Measurements from ENCODE around the gene PDLIM7. TPM values are rescaled to one million over a fixed set of nuclear protein-coding genes. Genes with fewer than 3 reads are reported as not detected.

PDLIM7 gene
- total RNA-seq, 1 donor from 2014 or later: 6.5 TPM

DNA sequence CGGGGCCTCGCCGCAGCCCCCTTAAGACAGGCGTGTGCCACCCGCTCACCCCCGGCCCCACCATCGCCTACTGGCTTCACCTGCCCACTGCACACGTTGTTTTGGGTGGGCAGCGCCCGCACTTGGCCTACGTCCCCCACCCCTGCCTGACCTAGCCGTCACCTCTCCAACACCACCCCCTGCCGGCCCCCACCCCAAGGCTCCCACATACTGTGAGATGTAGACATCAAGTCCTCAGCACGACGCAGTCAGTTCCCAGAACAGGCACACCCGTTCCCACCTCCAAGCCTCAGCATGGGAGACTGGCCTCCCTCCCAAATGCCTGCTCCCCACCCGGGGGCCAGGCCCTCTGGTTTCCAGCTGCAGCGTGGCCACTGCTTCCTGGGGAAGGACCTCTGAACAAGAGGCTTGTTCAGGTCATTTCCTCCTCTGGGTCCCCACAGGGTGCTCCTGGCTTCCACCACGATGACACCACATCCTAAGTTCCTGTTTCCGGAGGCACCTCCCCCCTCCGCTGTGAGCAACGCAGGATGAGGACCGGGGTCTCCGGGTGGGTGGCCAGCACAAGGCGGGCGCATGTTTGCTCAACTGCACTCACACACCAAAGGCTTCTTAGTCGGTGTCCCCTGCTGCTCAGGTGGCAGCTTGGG lies 35.3 kb downstream of the PDLIM7 start:
- DNase-seq (ENCODE audit: low spot score in 2 of 2) (no peak), FAIRE-seq (no peak)

DNA sequence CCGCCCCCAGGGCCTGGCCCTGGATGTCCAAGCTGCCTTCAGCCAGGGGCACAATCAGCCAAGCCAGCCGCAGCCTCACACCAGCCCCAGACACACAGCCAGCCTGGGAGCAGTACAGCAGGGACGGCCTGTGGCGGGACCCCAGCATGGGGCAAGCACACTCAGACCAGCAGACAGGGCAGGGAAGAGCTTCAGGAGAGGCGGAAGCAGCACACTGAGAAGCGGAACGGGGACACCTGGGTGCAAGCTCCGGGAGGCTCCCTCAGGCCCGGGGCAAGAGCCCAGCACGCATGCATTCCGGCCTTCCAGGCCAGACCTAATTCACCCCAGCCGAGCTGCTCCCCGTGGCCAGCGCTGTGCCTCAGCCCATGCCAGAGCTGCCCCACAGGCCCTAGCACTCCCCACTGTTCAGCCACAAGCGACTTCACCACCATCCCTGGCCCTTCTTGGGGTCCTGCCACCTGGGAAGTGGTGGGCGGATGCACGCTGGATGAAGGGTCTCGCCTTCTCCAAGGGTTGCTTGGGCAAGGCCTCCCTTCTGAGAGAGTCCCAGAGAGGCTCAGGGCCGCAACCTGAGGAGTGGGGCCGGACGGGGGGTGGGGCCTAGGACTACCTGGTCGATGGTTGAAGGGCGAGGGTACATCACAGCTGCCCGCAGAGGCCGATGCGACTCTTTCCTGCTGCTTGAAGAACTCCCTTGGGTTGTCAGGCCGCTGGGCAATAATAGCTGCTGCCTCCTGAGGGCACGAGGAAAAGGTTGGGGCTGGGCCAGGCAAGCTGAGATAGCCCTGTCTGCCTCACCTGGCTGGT lies 37.4 kb downstream of the PDLIM7 start:
- DNase-seq (ENCODE audit: low spot score in 2 of 2) (no peak), FAIRE-seq (no peak)

DNA sequence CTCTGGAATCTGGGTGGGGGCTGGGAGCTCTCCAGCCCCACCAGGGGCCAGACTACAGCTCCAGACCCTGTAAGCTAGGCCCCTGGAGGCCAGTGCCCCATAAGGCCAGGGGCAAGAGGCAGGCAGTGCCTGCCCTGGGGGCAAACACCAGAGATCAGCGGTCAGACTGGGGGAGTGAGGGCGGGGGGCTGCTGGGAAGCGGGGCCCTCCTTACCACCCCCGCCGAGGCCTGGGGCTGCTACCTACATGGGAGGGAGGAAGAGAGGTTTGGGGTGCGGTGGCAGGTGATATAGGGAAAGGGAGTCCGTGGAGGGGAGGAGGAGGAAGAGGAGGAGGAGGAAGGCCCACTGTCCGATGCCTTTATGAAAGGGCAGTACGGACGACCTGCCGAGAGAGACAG lies 38.0 kb downstream of the PDLIM7 start:
- no peak for FAIRE-seq

DNA sequence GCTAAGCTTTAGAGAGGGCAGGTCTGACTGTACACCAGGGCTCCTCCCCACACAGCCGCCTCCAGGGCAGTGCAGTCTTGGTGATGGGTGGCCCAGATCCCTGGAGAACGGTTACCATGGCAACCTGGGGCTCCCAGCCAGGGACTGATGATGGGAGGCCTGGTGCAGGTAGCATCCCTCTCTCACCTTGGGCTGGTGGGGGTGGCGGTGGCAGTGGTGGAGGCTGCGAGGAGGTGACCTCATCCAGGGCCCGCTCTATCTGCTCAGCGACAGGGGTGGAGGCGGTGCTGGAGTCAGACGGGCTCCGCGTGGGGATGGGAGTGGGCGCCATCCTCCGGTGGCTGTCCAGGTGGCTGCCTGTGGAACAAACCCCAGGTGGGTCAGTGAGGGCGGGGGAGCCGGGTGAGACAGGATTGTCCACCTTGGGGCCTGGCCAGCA lies 38.5 kb downstream of the PDLIM7 start:
- DNase-seq (ENCODE audit: low spot score in 2 of 2): no peak
- no peak for FAIRE-seq

More for the DNA sequence above, 38.0 kb downstream of the PDLIM7 start:
- no peak for DNase-seq (ENCODE audit: low spot score in 2 of 2)

- DNase-seq (ENCODE audit: low spot score in 2 of 2) (no peak), FAIRE-seq (no peak)
These were observed 39.3 kb downstream of the PDLIM7 start for GRCh38 chr5:177457852-177458681.

DNA sequence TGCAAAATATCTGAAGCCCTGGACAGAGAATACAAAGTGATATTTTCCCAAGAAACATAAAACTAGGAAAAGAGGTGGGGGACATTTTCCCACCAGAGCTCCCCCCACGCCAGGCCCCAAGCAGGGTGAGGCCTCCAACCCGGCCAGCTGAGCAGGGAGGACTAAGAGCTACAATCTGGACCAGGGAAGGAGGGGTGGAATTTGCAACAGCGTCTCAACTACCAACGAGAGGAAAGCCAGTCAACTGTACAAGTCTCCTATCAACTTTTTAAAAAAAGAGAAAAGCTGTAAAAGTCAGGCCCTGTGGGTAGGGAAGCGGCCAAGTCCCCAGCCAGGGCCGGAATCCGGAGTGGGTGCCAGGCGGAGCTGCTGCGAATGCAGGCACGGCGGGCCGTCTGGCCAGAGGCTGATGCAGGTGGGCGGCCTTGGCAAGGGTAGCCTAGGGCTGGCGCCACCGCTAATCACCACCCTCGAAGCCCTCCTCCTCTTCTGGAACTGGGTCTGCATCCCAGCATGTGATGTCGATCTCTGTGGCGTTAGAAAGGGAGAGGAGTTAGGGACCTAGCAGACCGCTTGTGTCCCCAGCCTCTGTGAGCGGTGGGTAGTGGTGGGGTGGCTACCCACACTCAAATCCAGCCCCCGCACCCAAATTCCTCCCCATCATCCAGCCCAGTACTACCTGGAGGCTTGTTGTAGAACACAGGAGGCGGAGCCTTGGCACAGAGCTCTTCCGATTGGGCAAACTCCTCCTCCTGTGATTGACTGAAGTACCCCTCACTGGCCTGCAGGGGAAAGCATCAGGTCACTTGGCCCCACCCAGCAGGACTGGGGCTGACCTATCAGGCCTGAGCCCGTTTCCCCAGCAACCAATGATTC lies 40.2 kb downstream of the PDLIM7 start:
- DNase-seq (ENCODE audit: low spot score in 2 of 2) (peak; percentile 83 to 92), FAIRE-seq (no peak)

GRCh38 chr5:177456591-177456964 lies 40.8 kb downstream of the PDLIM7 start:
- no peak for DNase-seq (ENCODE audit: low spot score in 2 of 2)
- no peak for FAIRE-seq

DNA sequence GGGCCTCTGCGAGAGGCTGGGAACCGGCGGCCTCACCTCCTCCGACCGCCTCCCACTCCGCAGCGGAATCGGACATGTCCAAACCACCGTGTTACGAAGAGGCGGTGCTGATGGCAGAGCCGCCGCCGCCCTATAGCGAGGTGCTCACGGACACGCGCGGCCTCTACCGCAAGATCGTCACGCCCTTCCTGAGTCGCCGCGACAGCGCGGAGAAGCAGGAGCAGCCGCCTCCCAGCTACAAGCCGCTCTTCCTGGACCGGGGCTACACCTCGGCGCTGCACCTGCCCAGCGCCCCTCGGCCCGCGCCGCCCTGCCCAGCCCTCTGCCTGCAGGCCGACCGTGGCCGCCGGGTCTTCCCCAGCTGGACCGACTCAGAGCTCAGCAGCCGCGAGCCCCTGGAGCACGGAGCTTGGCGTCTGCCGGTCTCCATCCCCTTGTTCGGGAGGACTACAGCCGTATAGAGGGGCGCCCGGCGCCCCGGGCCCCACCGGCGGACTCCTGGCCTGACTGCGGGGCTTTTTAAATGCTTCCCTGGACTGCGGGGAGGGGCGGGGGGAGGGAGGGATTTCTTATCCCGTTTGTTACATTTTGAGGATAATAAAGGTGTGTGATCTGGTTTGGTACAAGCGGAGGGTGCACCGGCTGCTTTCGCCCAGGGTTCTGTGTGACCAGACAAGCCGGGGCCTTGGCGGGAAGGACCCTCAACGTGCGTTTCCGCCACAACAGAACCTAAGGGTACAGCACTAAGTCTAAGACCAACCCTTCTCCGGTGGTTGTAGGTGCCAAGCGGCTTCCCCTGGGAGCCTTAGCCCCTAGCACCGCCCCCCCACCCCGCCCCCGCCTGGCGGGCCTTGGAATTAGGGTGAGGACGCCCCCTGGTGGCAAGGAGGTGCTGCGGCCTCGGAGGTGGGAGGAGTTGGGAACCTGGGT lies 41.5 kb downstream of the PDLIM7 start:
- FAIRE-seq: no peak
- DNase-seq (ENCODE audit: low spot score in 2 of 2): peak; percentile 91 to 93

GRCh38 chr5:177455036-177455660 lies 42.3 kb downstream of the PDLIM7 start:
- no peak for FAIRE-seq
- peak; percentile 77 to 79 for DNase-seq (ENCODE audit: low spot score in 2 of 2)

DNA sequence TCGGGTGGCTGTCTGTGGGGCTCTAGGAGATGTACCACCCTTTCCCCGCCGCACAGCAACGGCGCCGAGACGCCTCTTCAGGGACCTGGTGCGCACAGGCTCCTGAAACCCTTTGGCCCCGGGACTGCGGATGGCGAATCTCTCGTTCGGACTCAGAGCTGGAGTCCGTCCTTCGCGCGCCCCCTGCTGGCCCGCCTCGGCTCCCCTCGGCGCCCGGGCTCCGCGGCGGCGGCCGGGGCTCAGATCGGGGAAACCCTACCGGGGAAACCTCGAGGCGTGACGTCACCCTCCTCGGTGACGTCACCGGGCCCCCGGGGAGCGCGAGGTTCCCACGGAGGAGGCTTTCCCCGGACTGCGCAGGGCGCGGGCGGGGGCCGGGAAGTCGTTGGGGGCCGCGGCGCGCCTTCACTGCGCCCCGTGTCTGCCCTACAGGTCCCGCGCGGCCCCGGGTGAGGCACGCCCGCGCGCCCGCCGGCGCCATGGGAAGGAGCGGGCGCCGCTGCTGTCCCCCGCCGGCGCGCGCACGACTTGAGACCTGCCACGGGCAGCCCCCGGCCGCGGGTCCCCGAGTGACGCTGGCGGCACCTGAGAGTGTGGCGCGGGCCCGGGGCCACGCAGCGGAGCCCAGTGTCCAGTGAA lies 42.9 kb downstream of the PDLIM7 start:
- FAIRE-seq (no peak), DNase-seq (ENCODE audit: low spot score in 2 of 2) (peak; percentile 98)

DNA sequence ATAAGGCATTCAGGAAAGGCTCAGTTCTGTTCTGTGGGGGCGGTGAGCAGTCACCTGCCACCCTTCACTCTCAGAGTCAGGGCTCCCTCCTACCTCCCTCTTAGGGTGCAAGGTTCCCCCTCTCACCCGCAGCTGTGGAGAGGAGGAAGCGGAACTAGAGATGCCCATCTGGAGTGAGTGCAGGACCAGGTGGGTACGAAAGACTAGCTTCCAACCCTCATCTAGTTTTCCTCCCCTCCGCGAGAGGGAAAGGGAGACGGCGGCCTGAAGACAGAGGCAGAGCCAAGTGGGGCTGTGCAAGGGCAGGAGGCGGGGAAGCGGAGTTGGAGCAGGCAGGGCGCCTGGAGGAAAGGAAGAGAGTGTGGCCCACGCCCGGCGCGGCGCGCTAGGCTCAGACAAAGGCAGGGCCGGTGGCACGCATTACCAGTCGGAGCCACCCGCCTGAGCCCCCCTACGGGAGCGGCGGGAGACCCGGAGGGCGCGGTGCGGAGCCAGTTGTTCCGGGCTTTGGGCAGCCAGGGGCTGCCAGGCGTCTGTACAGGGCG lies 43.5 kb downstream of the PDLIM7 start:
- no peak for DNase-seq (ENCODE audit: low spot score in 2 of 2)
- FAIRE-seq: no peak

- no peak for FAIRE-seq
These were observed 44.4 kb downstream of the PDLIM7 start for GRCh38 chr5:177452688-177453638.

DNA sequence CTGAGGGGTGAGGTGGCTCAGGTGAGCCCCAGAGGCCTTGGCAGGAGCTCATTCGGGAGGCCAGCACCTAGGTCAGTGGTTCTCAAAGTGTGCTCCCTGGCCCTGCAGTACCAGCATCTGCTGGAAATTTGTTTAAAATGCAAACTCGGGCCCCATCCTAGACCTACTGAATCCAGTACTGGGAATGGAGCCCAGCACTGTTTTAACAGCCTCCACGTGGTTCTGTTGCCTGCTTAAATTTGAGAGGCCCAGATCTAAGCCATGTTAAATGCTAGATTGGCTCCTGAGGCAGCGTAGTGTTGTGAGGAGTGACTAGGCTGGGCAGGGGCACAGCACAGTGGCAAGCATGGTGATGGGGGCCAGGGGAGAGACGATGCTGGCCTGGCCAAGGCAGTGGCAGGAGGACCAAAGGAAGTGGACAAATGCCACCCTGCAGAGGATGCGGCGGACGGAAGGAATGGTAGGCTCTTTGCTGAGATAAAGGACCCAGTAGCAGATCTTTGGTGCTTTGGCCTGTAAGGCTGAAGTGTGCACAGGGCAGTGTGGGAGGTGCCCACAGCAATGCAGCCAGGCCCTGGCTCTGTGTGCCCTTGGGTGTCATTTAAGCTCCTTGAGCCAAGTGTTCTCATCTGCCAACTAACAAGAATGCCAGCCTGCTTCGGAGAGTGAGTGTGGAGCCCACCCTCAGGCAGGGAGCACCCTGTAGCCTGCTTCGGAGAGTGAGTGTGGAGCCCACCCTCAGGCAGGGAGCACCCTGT lies 46.6 kb downstream of the PDLIM7 start:
- FAIRE-seq: no peak
- DNase-seq (ENCODE audit: low spot score in 2 of 2): no peak

More at GRCh38 chr5:177452688-177453638, 44.4 kb downstream of the PDLIM7 start:
- no peak for DNase-seq (ENCODE audit: low spot score in 2 of 2)

GRCh38 chr5:177449140-177450061 lies 48.0 kb downstream of the PDLIM7 start:
- no peak for DNase-seq (ENCODE audit: low spot score in 2 of 2)
- FAIRE-seq: no peak

All from frontal cortex (tissue), 4 donors.